Omental fat pad (tissue), 4 donors: Measurements from ENCODE around the gene ADAMTS6. TPM values are rescaled to one million over a fixed set of nuclear protein-coding genes. Genes with fewer than 3 reads are reported as not detected.

ENCODE experiments used
- ATAC-seq: fragments of 150-250 bp; one replicate; pipeline ENCODE4 v1.9.1; 2016; ENCODE audit warnings: mild to moderate bottlenecking, moderate library complexity; ENCODE audit not compliant: low FRiP score
- DNase-seq: peaks from one replicate; pipeline ENCODE4 v3.0.0-alpha.2; 2019; ENCODE audit warnings: low spot score
- total RNA-seq, 4 donors: library from RNA; depleted of rRNA; stranded (reverse); fragments of >200 nt; gene quantifications; one replicate each; pipeline ENCODE4 v1.1.0, GENCODE V29; 2016
- TF ChIP-seq, protein P1 (sequence below), 3 donors: fragments of 450-650 bp; IDR thresholded peaks; one replicate each; pipeline ENCODE4 v1.5.1; 2016 to 2017; ENCODE audit warnings: antibody characterized with exemption in 3 of 3, mild to moderate bottlenecking in 3 of 3, moderate library complexity in 2 of 3

The ADAMTS6 gene
- total RNA-seq, 4 donors from 2014 or later: 1.8 to 8.0 (median 3.0) TPM

DNA sequence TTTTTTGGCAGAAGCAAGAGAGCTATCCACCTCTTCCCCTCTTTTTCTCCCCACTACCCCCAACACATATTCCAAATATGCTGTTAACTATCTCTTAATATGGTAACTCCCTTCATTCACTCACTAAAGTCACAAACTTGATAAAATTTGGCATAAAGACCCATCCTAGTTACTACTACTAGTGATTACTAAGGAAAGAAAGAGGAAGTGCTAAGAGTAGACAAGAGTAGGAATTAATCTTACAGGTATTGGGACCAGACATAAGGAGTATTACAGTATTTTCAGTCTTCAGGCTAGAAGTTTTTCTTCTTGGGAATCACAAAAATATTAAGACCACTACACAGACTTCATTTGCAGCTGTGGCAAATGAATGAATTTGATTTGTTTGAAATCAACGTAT, 2.2 kb downstream of the ADAMTS6 start:
- ATAC-seq: no peak
- TF ChIP-seq, protein P1, sequence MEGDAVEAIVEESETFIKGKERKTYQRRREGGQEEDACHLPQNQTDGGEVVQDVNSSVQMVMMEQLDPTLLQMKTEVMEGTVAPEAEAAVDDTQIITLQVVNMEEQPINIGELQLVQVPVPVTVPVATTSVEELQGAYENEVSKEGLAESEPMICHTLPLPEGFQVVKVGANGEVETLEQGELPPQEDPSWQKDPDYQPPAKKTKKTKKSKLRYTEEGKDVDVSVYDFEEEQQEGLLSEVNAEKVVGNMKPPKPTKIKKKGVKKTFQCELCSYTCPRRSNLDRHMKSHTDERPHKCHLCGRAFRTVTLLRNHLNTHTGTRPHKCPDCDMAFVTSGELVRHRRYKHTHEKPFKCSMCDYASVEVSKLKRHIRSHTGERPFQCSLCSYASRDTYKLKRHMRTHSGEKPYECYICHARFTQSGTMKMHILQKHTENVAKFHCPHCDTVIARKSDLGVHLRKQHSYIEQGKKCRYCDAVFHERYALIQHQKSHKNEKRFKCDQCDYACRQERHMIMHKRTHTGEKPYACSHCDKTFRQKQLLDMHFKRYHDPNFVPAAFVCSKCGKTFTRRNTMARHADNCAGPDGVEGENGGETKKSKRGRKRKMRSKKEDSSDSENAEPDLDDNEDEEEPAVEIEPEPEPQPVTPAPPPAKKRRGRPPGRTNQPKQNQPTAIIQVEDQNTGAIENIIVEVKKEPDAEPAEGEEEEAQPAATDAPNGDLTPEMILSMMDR (IDR thresholded peaks at IDR 0.05): no peak
- DNase-seq: no peak

- TF ChIP-seq, protein P1 (IDR thresholded peaks at IDR 0.05): no peak
- ATAC-seq (no peak), DNase-seq (no peak)
Measured at GRCh38 chr5:65478336-65478735, 3.4 kb downstream of the ADAMTS6 start.

DNA sequence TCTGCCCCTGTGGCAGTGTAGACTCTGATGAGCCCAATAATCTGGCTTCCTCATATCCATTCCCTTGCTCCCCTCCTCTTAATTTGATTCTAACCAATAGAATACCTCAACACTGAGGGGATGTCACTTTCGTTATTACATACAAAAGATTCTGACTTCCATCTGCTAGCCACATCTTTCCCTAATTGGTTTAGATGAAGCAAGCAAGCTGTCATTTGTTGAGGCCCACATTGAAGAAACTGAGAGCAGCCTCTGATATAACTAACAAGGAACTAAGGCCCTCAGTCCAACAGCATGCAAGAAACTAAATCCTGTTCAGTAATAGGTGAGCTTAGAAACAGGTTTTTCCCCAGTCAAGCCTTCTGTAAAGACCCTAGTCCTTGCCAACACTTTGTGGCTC, 5.8 kb downstream of the ADAMTS6 start:
- TF ChIP-seq, protein P1 (IDR thresholded peaks at IDR 0.05): no peak
- DNase-seq (no peak), ATAC-seq (no peak)

DNA sequence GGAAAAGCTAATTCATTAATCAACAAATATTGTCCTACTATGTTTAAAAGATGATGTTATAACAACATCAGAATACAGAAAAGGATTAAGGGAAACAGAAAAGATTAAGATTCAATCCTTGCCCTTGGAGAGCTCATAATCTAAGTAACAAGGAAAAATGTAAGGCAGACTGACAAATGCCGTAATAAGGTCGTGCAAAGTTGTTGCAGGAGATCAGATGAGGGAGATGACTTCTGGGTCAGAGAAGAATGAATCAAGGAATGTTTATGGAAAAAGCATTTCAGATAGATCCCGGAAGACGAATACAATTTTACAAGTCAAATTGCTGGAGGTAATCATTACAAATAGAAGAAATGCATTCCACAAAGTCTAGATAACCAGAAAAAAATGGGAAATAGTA, 6.4 kb downstream of the ADAMTS6 start:
- ATAC-seq (no peak), DNase-seq (no peak)
- TF ChIP-seq, protein P1 (IDR thresholded peaks at IDR 0.05): no peak

GRCh38 chr5:65474130-65474711, 7.5 kb downstream of the ADAMTS6 start:
- no peak for ATAC-seq
- no peak for DNase-seq

GRCh38 chr5:65468633-65469032, 13.1 kb downstream of the ADAMTS6 start:
- no peak for ATAC-seq
- TF ChIP-seq, protein P1 (IDR thresholded peaks at IDR 0.05): no peak
- DNase-seq: no peak

More at GRCh38 chr5:65474130-65474711, 7.5 kb downstream of the ADAMTS6 start:
- TF ChIP-seq, protein P1 (IDR thresholded peaks at IDR 0.05): no peak

DNA sequence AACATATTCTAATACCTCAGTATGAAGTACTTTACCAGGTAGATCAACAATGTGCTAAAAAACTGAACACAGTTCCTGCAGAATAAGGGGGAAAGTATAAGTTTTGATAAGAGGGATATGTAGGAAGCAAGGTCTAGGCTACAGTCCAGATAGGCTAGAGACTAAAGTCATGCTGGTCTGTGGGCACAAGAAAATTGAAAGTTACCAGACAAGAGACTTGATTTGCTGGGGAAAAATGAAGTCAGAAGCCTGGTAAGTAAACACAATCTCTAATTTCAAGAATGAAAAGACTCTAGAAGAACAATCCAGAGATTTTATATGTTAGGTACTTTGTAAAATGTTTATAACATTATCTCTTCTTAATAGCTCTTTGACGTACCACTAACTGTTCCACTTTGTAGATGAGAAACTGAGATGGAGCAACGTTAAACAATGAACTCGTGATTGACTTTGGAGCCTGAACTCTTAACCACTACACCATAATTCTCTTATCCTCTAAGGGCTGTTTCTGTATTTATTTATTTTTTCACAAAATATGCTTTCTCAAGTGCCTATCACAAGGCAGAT, 19.5 kb downstream of the ADAMTS6 start:
- no peak for DNase-seq
- ATAC-seq: no peak
- TF ChIP-seq, protein P1 (IDR thresholded peaks at IDR 0.05): no peak
